NCI-H82 (cell line): ENCODE data around the gene BTNL9.
"Not testable (repeated sequence)": the region's sequence is repeated elsewhere in the genome, so short reads cannot be mapped to it uniquely, and the experiment has no call there.

Source experiments
- DNase-seq: peaks from one replicate; lab custom pipeline; 2025; lab: John Stamatoyannopoulos, UW

The BTNL9 gene

DNA sequence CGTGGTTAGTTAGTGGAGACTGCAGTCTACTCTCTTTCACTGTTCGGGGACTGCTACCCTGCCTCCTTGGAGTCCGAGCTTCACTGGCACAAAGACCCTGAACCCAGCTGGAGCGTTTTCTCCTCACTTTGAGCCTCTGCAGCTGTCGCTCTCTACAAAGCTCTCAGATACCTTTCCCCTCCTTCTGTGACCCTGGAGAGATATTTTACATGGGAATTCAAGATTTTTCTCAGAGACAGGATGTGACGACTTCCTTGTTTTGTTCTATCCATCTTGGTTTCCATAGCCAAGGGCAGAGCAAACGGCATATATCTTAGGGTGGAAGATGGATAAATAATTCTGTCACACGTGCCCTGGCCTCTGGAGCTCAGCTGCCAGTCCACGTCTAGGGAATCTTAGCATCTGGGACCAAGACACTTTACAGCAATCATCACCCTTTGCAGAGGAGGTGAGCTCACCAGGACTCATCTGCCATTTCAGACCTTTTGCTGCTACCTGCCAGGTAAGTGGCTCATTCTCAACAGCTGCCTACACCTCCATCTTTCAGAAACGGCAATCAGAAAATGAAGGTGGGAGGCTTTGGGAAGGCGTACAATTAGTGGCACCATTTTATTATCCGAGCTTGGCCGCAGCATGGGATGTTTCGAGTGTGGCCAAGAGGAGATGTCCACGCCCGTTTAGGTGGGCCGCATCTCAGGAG is at the start of gene BTNL9:
Gene BTNL9 (plus strand): TSS at position 336 of the 700 bp plus-strand sequence. CDS start 5,224 bp downstream, outside the sequence.
- no peak for DNase-seq

DNA sequence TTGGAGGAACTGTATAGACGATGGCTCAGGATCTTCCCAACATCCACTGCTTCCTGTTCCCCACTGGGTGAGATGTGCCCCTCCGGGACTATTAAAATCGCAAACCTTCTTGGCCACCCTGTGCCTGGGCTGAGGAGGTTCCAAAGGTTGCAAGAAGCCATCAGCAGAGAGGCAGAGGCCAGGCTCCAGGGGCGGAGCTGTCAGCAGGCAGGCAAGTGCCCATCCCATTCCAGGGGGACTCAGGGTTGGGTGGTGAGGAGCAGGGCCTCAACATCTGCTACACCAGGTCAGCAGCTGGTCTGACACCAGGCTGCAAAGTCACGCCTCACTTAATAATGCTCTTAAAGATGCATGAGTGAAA is 49.2 kb upstream of the BTNL9 start:
- no peak for DNase-seq

DNA sequence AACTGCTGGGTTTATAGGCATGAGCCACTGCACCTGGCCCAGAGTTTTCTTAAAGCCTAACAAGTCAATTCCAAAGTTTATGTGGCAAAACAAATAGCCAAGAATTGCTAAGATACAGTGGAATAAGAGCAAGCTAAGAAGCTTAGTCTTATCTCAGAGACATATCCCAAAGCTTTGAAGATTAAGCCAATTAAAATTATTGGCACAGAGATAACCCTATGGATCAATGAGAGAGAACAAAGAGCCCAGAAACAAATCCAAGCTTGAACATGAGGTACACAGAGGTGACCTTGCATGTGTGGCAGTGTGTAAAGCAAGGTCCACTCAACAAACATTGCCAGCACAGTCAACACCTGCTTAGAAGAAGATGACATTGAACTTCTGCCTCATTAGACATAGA is 38.1 kb upstream of the BTNL9 start:
- DNase-seq, result peak; percentile 30

DNA sequence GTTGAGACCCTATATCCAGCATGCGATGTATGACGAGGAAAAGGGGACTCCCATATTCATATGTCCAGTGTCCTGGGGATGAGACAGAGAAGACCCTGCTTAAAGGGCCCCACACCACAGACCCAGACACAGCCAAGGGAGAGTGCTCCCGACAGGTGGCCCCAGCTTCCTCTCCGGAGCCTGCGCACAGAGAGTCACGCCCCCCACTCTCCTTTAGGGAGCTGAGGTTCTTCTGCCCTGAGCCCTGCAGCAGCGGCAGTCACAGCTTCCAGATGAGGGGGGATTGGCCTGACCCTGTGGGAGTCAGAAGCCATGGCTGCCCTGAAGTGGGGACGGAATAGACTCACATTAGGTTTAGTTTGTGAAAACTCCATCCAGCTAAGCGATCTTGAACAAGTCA is 34.3 kb upstream of the BTNL9 start:
- no peak for DNase-seq

DNA sequence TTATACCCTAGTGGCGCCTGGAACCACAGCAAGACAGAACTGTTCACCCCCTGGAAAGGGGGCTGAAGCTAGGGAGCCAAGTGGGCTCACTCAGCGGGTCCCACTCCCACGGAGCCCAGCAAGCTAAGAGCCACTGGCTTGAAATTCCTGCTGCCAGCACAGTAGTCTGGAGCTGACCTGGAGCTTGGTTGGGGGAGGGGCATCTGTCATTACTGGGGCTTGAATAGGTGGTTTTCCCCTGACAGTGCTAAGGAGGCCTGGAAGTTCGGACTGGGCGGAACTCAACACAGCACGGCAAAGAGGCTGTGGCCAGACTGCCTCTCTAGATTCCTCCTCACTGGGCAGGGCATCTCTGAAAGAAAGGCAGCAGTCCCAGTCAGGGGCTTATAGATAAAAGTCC is 31.9 kb upstream of the BTNL9 start:
- DNase-seq, result no peak

DNA sequence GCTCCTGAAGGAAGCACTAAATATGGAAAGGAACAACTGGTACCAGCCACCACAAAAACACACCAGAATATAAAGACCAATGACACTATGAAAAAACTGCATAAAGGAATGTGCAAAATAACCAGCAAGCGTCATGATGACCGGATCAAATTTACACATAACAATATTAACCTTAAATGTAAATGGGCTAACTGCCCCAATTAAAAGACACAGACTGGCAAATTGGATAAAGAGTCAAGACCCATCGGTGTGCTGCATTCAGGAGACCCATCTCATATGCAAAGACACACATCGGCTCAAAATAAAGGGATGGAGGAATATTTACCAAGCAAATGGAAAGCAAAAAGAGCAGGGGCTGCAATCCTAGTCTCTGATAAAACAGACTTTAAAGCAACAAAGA is 30.0 kb upstream of the BTNL9 start:
- DNase-seq, result not testable (repeated sequence)

DNA sequence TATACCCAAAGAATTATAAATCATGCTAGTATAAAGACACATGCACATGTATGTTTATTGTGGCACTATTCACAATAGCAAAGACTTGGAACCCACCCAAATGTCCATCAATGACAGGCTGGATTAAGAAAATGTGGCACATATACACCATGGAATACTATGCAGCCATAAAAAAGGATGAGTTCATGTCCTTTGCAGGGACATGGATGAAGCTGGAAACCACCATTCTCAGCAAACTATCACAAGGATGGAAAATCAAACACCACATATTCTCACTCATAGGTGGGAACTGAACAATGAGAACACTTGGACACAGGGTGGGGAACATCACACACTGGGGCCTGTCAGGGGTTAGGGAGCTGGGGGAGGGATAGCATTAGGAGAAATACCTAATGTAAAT is 25.4 kb upstream of the BTNL9 start:
- not testable (repeated sequence) for DNase-seq

DNA sequence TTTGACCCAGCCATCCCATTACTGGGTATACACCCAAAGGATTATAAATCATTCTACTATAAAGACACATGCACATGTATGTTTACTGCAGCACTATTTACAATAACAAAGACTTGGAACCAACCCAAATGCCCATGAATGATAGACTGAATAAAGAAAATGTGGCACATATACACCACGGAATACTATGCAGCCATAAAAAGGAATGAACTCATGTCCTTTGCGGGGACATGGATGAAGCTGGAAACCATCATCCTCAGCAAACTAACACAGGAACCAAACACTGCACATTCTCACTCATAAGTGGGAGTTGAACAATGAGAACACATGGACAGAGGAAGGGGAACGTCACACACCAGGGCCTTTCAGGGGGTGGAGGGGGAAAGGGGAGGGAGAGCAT is 22.6 kb upstream of the BTNL9 start:
- DNase-seq, result not testable (repeated sequence)

DNA sequence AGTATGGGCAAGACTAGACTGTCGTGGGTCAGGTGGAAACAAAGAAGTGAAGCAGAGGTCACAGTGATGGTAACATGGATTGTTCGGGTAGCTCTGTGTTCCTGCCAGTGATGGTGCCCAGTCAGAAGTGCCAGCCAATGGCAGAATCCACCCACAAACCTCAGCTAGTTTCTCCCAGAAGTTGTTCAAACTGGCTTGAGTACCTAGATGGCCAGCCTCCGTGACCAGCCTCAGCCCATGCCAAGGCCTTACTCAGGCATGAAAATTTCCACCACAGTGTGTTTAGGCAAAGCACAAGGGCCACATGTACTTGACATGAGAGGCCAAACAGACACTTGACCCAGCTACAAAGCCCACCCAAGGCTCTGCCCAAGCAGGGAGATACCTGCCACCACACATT is 19.4 kb upstream of the BTNL9 start:
- DNase-seq, result no peak

DNA sequence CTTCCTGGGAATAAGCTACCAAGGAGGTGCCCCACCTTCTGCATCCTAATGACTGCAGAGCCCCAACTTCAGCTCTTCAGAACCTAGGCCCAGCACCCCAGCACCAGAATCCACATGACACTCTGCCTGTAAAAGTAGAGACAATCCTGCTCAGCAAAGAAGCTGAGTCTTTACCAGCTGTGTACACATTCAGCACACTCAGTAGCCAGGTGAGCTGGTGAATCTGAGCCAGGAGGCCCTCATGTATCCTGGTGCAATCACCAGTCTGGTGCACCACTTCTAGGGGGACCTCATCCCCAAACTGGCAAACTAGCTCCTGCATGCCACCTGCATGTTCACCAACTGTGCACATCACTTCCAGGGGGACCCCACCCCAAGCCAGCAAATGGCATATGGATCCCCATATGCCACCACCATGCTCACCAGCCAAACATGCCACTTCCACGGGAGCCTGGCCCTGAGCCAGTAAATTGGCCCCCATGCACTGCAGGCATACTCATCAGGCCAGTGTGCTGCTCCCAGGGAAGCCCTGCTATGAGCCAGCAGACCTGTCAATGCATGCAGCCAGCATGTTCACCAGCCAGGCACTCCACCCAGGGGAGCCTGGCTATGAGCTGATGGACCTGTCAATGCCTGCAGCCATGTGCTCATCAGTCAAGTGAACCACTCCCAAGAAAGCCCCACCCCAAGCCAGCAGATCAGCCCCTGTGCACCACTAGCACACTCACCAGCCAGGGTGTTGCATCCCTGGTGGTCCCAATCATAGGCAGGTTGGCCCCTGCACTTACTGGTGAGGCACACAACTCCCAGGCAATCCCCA is 15.6 kb upstream of the BTNL9 start:
- no peak for DNase-seq

DNA sequence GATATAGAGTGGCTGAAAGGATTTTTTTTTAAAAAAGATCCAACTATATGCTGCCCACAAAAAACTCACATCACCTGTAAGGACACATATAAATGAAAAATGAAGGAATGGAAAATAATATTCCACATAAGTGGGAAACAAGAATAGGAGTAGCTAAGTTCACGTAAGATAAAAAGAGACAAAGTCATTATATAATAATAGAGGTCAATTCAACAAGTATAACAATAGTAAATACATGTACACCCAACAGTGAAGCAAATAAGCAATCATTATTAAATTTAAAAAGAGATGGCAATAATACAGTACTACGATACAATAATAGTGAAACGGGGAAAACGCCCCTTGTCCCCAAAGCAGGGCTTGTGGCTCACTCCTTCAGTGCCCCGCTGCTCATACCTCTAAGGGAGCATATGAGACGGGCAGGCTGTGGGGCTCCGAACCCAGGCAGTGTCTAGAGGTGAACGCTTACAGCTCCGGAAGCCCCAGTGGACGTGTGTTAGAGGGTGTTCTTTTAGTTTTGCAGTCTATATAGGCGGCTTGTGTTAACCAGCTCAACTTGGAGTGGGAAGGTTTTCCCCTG is 12.5 kb upstream of the BTNL9 start:
- no peak for DNase-seq

DNA sequence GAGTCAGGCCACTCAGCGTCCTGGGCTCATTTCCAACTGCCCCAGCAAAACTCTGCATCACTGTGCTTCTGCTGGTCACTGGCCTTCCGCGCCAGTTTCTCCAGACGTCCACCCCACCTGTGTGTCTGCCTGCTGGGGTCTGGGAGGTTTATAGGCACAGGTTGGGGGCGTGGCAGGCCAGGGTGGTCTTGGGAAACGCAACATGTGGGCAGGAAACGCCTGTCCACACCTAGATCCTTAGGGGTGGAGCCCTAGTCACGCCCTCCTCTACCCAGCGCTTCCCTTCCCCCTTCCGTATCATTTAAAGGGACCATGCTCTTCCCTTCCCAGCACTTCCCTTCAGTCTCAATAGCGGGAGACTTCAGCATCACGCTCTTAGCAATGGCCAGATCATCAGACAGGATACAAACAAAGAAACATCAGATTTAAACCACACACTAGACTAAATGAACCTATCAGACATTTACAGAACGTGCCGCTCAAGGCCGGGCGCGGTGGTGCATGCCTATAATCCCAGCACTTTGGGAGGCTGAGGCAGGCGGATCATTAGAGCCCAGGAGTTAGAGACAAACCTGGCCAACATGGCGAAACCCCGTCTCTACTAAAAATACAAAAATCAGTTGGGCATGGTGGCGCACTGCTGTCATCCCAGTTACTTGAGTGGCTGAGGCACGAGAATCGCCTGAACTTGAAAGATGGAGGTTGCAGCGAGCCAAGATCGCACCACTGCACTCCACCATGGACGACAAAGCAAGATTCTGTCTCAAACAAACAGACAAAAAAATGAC is 11.8 kb upstream of the BTNL9 start:
- DNase-seq, result no peak

DNA sequence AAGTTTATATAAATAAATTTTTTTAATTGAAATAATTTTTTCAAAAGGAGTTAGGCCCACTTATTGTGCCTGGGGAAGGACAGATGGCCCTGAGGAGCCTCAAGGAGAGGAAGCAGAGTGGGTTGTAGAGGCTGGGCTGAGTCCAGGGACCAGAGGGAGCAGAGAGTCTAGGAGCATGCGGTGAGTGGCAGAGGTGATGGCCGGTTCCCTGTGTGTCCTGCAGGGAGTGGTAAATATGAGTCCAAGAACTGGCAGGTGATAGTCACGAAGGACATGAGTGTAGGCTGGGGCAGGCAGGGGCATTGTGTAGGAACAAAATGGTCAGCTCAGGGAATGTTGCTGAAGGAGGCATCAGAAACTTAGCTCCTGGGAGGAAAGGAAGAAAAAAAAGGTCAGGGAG is 8.3 kb upstream of the BTNL9 start:
- no peak for DNase-seq

DNA sequence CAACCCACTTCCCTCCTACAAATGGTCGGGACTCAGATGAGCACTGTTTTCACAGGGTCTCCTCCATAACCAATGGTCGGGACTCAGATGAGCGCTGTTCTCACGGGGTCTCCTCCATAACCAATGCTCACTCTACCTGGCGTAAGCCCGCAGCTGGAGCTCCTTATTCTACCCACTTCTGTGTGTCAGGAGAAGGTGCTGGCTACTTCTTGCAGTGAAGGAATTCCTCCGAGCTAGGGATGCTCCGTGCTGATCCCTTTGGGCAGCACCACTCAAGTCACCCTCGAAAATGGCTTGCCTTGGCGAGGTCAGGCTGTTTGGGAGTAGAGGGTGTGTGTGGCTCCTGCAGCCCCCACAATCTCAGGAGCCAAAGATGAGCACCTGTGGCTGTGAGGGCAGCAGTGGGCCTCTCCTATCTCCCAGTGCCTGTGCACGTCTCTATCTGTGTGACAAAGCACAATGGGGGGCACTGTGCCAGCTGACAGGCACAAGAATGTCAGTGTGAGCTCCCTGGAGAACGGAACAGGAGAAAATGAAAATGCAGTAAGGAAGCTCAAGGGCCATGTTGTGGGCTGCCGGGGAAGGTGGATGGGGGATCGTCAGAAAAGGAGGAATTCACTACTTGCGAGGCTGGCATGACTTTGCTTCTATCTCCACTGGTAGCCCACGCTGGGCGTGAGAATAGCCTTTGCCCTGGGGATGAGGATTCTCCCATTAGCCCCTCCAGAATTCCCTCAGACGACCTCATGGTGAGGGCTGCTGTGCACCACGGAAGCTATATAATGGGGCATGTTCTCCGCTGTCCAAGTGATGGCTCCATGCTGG is 3.9 kb upstream of the BTNL9 start:
- no peak for DNase-seq

DNA sequence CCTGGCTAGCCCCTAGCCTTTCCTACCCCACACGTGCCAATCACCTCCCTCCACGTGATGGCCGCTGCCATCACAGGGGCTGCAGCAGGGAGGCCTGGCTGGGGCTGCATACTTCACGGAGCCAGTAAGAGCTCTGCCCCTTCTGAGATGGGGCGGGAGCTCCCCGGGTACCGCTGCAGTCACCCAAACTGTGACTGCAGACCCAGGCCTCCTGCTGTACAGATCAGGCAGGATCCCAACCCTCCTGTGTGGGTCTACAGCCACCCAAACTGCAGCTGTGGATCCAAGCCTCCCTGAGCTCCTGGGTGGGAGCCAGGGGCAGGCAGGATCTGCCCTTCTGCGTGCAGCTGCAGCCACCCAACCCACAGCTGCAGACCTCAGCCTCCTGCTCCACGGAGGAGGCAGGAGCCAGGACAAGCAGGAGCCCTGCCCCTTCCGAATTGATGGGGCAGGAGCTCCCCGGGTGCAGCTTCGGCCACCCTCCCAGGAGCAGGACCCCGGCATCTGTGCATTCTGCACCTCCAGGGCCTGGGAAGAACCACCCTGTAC is 3.2 kb upstream of the BTNL9 start:
- DNase-seq, result no peak

DNA sequence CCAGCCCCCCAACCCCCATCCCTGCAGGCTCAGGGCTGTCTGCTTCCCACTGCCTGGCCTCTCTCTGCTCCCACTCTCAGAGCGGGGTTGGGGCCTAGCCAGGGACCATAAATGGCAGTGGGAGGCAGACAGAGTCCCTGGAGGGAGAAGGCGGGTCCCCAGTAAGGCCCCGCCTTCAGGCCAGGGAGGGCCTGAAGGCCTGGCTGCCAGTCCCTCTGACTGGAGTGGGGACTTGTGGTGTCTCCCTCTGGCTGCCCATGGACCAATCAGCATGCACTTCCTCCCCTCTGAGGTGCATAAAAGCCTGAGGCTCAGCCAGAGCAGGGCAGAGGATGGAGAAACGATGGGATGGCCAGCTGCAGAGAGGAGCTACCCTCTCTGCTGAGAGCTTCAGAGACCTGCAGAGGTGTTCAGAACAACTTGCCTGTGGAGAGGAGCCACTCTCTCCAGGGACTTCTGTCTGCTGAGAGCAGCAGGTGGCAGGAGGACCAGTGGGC is 2.7 kb upstream of the BTNL9 start:
- DNase-seq, result no peak

DNA sequence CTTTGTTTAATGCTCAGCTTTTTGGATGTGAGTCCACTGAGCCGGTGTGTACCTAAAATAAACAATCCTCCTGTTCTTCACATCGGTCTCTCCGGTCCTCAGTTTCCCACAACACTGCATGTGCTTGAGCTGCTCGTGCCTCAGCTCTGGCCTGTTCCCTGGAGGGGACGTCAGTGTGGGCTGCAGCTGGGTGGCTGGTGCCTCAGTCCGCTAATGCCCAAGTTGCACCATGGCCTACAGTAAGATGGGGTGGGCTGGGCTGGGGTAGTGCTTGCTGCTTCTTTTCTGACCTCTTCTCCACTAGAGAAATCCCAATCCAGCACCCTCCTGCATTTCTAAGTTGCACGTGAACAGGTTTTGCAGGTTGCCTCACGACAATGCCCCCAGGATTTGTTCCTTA is 595 bp upstream of the BTNL9 start:
- no peak for DNase-seq

DNA sequence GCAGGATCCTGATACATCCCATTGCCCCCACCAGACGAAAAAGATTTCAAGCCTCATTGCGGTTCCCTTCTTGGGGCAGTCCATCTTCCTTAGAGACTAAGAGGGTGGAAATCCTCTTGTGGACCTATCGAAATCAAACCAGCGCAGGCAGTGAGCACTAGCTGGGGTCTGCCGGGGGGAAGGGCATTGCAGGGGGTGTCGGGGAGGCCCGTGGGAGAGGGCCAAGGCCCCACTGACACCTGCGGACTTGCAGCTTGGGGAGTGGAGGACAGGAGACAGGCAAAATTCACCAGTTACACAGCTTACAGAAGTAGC is 522 bp downstream of the BTNL9 start:
- no peak for DNase-seq

DNA sequence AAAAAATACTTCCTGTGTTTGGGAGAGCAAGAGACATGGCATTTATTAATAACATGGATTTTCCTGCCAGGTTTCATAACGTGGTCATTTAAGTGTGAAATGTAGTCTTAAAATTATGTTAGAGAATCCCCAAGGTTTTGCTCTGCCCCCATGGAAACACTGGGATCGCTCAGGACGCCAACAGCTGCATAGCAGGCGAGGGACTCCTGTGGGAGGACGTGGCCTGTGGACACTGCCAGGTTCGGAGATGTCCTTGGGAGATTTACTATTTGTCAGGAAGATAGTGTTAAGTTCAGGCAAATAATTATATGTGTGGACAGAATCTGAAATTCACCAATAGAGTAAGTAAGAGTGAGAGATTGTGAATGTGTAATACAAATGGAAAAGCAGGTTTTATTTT is 977 bp downstream of the BTNL9 start:
- DNase-seq, result no peak

DNA sequence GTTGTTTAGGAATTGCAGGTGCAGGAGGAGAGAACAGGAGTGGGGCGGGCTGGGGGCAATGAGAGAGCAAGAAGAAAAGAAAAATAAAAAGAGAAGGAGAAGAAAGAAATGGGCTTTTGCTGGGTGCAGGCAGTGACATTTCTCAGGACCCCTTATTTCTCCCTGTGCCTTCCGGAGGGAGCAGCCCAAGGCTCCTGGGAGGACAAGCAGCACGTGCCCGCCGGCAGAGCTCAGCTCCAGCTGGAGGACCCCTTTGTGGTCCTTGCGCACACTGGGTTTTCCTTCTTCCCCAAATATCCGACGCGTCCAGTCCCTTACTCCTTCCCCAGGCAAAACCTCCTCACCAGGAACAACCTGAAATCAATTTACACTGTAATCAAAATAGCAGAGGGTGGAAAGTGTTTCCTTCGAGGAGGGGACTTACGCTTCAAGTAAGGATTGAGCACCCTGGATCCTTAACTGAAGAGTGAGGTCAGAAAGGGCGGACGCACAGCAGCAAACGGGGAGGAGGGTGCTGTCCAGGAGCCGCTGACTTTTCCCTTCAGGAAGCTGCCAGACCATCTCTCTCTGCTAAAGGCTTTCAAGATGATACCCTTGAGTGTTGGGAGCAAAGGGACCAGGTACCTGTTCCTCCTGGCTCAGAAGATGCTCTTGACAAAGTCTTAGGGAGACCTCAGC is 2.1 kb downstream of the BTNL9 start:
- DNase-seq, result no peak

DNA sequence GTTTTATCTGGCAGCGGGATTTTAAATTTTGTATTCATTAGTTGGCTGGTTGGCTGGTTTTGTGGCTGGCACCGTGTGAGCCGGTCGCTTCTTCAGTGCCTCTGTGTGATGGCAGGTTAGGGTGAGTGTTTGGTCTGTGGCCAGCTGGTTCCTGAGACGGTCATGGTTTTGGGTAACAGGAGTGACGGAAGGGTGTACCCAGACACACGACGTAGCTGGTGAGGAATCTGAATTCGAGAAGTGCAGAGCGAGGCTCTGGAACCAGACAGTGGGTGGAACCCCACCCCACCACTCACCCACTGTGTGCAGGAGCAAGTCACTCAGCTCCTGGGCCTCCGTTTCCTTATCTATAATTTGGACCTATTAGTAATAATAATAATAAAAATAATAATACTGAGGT is 2.7 kb downstream of the BTNL9 start:
- no peak for DNase-seq
